GM19043 (cell line): Measurements from ENCODE around the gene RBM48.
"Not testable (repeated sequence)": the region's sequence is repeated elsewhere in the genome, so short reads cannot be mapped to it uniquely, and the experiment has no call there.

Source experiments
- ATAC-seq: cut with Tn5 transposase; IDR thresholded peaks from one replicate; pipeline ENCODE4 v1.9.1; 2021; ENCODE audit warnings: low read depth; ENCODE audit not compliant: unreplicated experiment

Gene RBM48

GRCh38 chr7:92528188-92528957 lies at the start of gene RBM48, which contains the start of gene PEX1:
RBM48 (plus strand) TSS chr7:92528795; CDS start chr7:92528814, 19 bp downstream.
PEX1 (minus strand) TSS chr7:92528520; CDS start chr7:92528435, 85 bp downstream.
- ATAC-seq, result peak; percentile 93

- ATAC-seq, result not testable (repeated sequence)
Measured at GRCh38 chr7:92479146-92479545, 49.4 kb upstream of the RBM48 start.

GRCh38 chr7:92483624-92484023 lies 45.0 kb upstream of the RBM48 start:
- ATAC-seq, result not testable (repeated sequence)

GRCh38 chr7:92484226-92484625 lies 44.4 kb upstream of the RBM48 start:
- not testable (repeated sequence) for ATAC-seq

- ATAC-seq, result no peak
Measured at GRCh38 chr7:92485267-92485892, 43.2 kb upstream of the RBM48 start.

GRCh38 chr7:92485974-92486373 lies 42.6 kb upstream of the RBM48 start:
- no peak for ATAC-seq

GRCh38 chr7:92487804-92488203 lies 40.8 kb upstream of the RBM48 start:
- ATAC-seq, result no peak

GRCh38 chr7:92489634-92490033 lies 39.0 kb upstream of the RBM48 start:
- no peak for ATAC-seq

GRCh38 chr7:92496876-92497275 lies 31.7 kb upstream of the RBM48 start:
- ATAC-seq, result no peak

GRCh38 chr7:92498557-92498956 lies 30.0 kb upstream of the RBM48 start:
- no peak for ATAC-seq

- ATAC-seq, result no peak
Measured at GRCh38 chr7:92503767-92504166, 24.8 kb upstream of the RBM48 start.

GRCh38 chr7:92504563-92504962 lies 24.0 kb upstream of the RBM48 start:
- no peak for ATAC-seq

GRCh38 chr7:92506363-92506762 lies 22.2 kb upstream of the RBM48 start:
- no peak for ATAC-seq

- no peak for ATAC-seq
Measured at GRCh38 chr7:92508946-92509345, 19.6 kb upstream of the RBM48 start.

GRCh38 chr7:92513167-92513902 lies 15.3 kb upstream of the RBM48 start:
- no peak for ATAC-seq

- ATAC-seq, result no peak
Measured at GRCh38 chr7:92517631-92518030, 11.0 kb upstream of the RBM48 start.

- ATAC-seq, result no peak
Measured at GRCh38 chr7:92520024-92520423, 8.6 kb upstream of the RBM48 start.

GRCh38 chr7:92523110-92523509 lies 5.5 kb upstream of the RBM48 start:
- ATAC-seq, result no peak

- ATAC-seq, result peak; percentile 20
Measured at GRCh38 chr7:92527300-92528187, 1.1 kb upstream of the RBM48 start.

GRCh38 chr7:92528958-92529264 lies 316 bp downstream of the RBM48 start:
- ATAC-seq, result peak; percentile 1

- ATAC-seq, result no peak
Measured at GRCh38 chr7:92534572-92534971, 6.0 kb downstream of the RBM48 start.
